AG10803 (cell line): ENCODE measurements around the gene CIB4.

Experiments
- DNase-seq: peaks from one replicate; pipeline ENCODE4 v3.0.0; 2010; ENCODE audit warnings: low read depth
- H3K4me3 ChIP-seq: 2 replicates; pipeline ENCODE4 v1.5.1; 2011; ENCODE audit warnings: mild to moderate bottlenecking, low read length, control low read depth
- TF ChIP-seq, protein P1 (sequence below): conservative IDR thresholded peaks from 2 replicates; pipeline ENCODE4 v1.5.1; 2011; ENCODE audit warnings: mild to moderate bottlenecking, low read length, control low read depth, inconsistent platforms

Gene CIB4

DNA sequence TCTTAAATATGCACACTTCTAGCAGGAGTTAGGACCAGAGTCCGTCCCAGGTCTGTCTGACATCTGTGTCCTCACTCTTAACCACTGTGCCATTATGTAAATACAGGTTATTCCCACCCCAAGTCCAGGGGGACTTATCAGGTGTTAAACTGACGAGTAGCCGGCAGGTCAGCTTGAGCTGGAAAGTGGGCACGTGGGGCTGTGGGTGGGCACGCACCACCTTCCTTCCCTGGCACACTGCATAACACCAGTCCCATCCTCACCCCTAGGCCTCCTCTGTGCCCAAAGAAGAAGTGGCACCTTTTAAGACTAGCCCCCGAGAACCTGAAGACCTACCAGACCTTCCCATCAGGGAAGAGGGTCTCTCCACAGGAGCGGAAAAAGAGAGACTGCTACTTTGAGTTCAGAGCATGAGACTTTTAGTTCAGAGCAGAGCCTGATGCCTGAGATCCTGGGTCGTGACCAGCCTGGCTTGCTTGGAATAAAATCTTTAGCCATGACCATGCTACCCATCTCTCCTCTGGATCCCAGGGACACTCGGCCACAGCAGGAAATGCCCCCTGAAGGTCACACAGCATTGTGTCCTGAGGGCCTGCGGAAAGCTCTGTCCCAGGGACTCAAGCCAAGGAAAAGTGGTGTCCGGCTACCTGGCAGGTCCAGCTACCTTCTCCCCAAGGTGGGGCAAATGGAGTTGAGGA lies 62.0 kb downstream of the CIB4 start:
- H3K4me3 ChIP-seq = no peak overlapping the region
- no peak for DNase-seq
- TF ChIP-seq, protein P1, sequence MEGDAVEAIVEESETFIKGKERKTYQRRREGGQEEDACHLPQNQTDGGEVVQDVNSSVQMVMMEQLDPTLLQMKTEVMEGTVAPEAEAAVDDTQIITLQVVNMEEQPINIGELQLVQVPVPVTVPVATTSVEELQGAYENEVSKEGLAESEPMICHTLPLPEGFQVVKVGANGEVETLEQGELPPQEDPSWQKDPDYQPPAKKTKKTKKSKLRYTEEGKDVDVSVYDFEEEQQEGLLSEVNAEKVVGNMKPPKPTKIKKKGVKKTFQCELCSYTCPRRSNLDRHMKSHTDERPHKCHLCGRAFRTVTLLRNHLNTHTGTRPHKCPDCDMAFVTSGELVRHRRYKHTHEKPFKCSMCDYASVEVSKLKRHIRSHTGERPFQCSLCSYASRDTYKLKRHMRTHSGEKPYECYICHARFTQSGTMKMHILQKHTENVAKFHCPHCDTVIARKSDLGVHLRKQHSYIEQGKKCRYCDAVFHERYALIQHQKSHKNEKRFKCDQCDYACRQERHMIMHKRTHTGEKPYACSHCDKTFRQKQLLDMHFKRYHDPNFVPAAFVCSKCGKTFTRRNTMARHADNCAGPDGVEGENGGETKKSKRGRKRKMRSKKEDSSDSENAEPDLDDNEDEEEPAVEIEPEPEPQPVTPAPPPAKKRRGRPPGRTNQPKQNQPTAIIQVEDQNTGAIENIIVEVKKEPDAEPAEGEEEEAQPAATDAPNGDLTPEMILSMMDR = no peak

DNA sequence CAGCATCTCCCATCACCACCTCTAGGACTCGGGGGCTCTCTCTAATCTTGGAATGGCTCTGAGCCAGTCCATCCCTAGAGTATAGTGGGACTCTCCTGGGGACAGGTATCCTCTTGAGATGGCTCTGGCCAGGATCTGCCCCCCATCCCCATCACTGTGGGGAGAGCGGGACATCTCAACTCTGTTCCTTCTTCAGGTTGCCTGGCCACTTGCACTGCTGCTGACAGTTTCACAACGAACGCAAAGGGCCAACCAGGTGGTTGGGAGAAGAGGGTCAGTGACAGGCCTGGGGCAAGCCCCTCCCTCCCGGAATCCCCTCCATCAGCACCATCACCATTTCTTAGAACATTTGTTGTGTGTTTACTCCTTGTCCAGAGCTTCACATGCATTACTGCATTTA lies 62.6 kb downstream of the CIB4 start:
- DNase-seq = no peak
- H3K4me3 ChIP-seq = no peak overlapping the region
- TF ChIP-seq, protein P1 = no peak

DNA sequence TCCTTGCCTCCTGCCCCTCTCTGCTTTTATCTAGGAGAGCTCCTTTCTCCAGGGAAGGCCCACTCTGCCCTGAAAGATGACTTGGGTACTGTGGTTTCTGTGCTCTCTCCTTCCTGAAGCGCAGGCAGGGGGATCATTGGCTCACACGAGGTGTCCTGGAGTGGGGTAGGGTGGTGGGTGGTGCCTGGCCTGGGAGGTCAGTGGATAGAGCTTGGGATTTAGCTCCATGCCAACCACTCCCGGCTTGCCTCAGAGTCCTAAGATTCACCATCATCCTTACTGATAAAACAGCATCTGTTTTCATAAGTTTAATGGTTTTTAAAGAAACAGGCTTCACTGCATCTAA lies 63.1 kb downstream of the CIB4 start:
- no peak overlapping the region for H3K4me3 ChIP-seq
- TF ChIP-seq, protein P1 = no peak
- no peak for DNase-seq

DNA sequence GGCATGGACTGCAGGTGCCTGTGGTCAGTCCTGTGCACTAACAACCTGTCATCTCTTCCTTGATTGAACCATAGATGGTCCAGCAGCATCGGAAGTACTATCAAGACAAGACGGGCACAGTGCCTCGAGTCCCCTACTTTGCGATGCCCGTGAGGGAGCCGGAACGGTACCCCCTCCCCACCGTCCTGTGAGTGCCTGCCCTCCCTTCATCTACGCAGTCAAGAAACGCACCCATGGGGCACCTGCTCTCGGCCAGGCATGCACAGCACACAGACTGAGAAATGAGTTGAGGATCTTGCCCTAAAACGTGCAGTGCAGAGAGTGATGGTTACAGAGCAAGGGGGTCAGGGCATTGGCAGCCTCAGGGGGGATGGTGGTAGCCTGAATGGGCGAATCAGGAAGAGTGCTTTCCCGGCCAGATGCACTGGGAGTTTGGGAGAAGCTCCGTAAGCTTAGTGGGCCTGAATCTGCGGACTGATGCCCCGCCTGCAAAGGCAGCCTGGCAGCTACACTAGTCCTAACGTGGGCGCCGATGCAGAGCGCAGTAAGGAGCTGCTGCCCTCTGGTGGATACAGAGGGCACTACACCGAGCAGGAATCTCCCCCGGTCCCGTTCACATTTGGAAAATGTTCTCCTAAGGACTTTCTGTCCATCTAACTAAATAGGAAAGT lies 63.6 kb downstream of the CIB4 start:
- peak; percentile 54 for DNase-seq
- no peak overlapping the region for H3K4me3 ChIP-seq

DNA sequence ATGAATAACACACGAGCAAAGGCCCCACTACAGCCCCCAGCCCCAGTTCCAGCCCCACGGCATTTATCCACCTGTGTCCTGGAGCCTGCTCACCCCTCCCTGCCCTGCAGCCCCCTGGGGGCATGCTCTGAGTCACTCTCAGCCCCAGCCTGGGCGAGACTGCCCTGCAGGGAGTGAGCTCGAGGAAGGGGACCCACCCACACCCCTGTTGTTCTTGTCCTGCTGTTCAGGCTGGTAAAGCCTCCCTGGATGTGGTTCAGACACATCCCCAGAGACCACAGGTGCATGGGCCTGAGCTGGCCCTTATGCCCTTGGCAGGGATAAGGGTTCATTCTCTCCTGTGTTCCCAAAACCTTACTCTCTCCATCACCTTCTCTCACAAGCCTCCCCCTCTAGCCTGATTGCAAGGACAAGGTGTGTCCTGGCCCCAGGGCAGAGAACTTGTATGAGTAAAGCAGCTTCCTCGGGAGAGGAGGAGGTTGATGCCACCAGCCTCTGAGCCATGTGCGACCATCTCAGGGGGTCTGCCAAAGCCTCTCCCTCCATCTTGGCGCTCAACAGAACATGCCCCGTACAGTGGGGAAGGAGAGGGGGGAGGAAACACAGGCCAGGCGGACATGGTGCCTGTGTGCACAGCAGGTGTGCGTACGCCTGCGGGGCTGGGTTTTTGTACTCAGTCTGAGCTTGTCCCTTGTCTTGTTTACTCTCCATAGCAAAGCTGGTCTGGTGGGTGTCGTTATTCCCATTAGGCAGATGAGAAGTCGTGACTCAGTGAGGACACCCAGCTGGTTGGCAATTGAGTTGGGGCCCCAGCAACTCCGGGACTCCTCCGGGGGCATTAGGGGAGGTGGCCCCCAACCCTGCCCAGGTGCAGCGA lies 64.4 kb downstream of the CIB4 start:
- H3K4me3 ChIP-seq = no peak overlapping the region
- TF ChIP-seq, protein P1 = no peak
- DNase-seq = no peak

More for the DNA sequence above, 63.6 kb downstream of the CIB4 start:
- TF ChIP-seq, protein P1 = peak; percentile 96

DNA sequence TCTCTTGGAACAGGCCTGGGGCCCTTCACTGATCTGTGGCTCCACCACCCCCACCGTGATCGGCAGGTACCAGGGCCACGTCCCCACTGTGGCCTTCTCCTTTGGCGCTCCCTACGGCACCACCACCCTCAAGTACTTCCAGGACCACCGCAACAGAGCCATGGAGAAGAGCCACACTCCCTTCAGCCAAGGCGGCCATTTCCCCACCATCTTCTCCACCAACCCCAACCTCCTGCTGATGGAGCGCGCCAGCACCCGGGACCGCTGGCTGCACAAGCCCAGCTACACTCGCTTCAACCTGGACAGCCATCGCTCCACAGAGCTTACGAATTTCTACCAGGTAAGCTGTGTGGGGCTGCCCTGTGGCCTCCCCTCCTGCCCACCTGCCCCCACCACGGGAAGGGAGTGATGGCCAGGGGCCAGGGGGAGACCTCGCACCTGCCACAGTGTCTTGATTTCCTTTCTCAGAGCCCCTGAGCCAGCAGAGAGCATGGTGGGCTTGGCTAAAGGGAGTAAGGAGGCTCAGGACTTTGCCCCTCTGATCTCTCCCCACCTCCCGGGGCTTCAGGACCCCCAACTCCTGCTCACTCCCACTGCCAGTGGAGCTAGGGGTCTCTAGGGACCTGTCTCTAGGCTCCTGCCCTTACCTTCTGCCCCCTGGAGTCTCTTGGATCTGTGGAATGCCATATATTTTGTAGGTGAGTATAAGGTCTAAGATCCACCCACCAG lies 65.2 kb downstream of the CIB4 start:
- TF ChIP-seq, protein P1 = no peak
- DNase-seq = no peak
- no peak overlapping the region for H3K4me3 ChIP-seq
